Measurements from ENCODE around the gene GPR108. TPM values are rescaled to one million over a fixed set of nuclear protein-coding genes. Genes with fewer than 3 reads are reported as not detected.

GPR108 gene
- total and polyA plus RNA-seq, 2 of the 13 experiments (the other 11 are each of a cell fraction or from before 2014, with no cell fraction given) = 36.4 to 63.0 TPM

DNA sequence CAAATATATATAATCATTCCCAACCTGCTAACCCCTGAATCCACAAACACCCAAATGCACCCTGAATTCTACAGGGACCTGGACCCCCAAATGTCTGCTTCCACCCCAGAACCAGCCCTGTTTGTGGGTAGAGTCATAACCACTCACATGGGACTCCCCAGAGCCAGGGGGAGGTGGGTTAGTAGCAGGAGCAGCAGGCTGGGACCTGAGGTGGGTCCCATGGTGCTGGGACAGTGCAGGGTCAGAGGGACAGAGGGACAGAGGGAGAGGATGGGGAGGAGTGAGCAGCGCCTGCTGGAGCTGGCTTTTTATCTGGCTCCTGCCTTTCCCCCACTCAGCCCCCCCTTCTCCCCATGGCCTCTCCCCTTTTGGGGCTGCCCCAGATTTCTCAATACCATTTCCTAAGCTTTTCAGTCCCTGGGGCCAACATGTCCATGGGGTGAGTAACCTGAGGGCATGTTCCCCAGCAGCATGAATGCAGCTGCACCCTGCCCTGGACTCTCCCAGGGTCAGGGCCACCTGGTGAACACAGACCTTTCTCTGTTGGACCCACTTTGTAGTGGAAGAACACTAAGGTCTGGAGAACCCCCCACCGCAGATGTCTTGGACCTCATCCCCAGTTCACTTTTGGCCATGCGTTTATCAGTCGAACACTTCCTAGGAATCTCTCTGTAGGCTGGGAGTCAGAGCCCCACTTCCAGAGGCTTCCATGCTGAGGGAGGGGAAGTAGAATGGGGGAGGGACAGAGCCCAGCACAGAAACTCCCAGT lies 16.8 kb downstream of the GPR108 start, which contains the start of gene C3 (continued):
- TF ChIP-seq SOX13 (IDR thresholded peaks at IDR 0.05) (peak; percentile 65; the same call in 1 of the 2 replicates), SOX13 (CRISPR knock-in tag; conservative IDR thresholded peaks at IDR 0.05 in 1 of 2, IDR thresholded peaks at IDR 0.05 in 1 of 2) (peak in 1 of 2 experiments; percentile 89; a peak in 2 of 4 replicates), NFYC (CRISPR knock-in tag; IDR thresholded peaks at IDR 0.05) (no peak; the same call in 1 of the 2 replicates), ZNF556 (CRISPR knock-in tag; IDR thresholded peaks at IDR 0.05; ENCODE audit: borderline replicate concordance) (peak; percentile 89; the same call in 1 of the 2 replicates), ZFP90 (CRISPR knock-in tag; IDR thresholded peaks at IDR 0.05; ENCODE audit: borderline replicate concordance) (no peak), ZNF17 (CRISPR knock-in tag; IDR thresholded peaks at IDR 0.05) (no peak), TAF15 (IDR thresholded peaks at IDR 0.05; ENCODE audit: low read depth, low read length, poor library complexity, severe bottlenecking) (no peak), MAZ (IDR thresholded peaks at IDR 0.05; ENCODE audit: borderline replicate concordance, low read depth, low read length) (peak; percentile 98), MAZ (CRISPR knock-in tag; IDR thresholded peaks at IDR 0.05; ENCODE audit: low read depth) (peak; percentile 95), ZNF569 (CRISPR knock-in tag; IDR thresholded peaks at IDR 0.05; ENCODE audit: borderline replicate concordance) (0 out of 2 replicates have a peak, but pooled peaks have one; percentile 41), NKX3-1 (CRISPR knock-in tag; IDR thresholded peaks at IDR 0.05) (peak; percentile 81; the same call in 1 of the 2 replicates), SMAD1 (CRISPR knock-in tag; IDR thresholded peaks at IDR 0.05; ENCODE audit: borderline replicate concordance, low read depth) (0 out of 2 replicates have a peak, but pooled peaks have one; percentile 46), ZFP37 (CRISPR knock-in tag; IDR thresholded peaks at IDR 0.05; ENCODE audit: borderline replicate concordance) (peak; percentile 81; the same call in 1 of the 2 replicates), EHMT2 (IDR thresholded peaks at IDR 0.05; ENCODE audit: borderline replicate concordance, low read depth, low read length) (no peak), NFIB (CRISPR knock-in tag; IDR thresholded peaks at IDR 0.05; ENCODE audit: borderline replicate concordance) (no peak), AHR (CRISPR knock-in tag; IDR thresholded peaks at IDR 0.05) (peak; percentile 93), ZNF674 (CRISPR knock-in tag; IDR thresholded peaks at IDR 0.05; ENCODE audit: low read depth) (no peak), ZNF205 (CRISPR knock-in tag; IDR thresholded peaks at IDR 0.05) (peak; percentile 90), KLF15 (CRISPR knock-in tag; IDR thresholded peaks at IDR 0.05; ENCODE audit: borderline replicate concordance) (no peak), SNAI1 (CRISPR knock-in tag; IDR thresholded peaks at IDR 0.05; ENCODE audit: borderline replicate concordance) (no peak), ZNF720 (CRISPR knock-in tag; IDR thresholded peaks at IDR 0.05) (no peak)
- TF ChIP-seq, protein P1, sequence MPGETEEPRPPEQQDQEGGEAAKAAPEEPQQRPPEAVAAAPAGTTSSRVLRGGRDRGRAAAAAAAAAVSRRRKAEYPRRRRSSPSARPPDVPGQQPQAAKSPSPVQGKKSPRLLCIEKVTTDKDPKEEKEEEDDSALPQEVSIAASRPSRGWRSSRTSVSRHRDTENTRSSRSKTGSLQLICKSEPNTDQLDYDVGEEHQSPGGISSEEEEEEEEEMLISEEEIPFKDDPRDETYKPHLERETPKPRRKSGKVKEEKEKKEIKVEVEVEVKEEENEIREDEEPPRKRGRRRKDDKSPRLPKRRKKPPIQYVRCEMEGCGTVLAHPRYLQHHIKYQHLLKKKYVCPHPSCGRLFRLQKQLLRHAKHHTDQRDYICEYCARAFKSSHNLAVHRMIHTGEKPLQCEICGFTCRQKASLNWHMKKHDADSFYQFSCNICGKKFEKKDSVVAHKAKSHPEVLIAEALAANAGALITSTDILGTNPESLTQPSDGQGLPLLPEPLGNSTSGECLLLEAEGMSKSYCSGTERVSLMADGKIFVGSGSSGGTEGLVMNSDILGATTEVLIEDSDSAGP (CRISPR knock-in tag; IDR thresholded peaks at IDR 0.05; ENCODE audit: borderline replicate concordance) = peak; percentile 85
- TF ChIP-seq, protein P2, sequence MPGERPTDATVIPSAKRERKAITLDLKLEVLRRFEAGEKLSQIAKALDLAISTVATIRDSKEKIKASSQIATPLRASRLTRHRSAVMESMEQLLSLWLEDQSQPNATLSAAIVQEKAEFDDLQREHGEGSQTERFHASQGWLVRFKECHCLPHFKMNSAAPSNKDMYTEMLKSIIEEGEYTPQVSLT (CRISPR knock-in tag; IDR thresholded peaks at IDR 0.05; ENCODE audit: borderline replicate concordance, low read depth) = no peak
- TF ChIP-seq, protein P3, sequence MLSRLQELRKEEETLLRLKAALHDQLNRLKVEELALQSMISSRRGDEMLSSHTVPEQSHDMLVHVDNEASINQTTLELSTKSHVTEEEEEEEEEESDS (CRISPR knock-in tag; IDR thresholded peaks at IDR 0.05; ENCODE audit: borderline replicate concordance) = no peak
- TF ChIP-seq, protein P4, sequence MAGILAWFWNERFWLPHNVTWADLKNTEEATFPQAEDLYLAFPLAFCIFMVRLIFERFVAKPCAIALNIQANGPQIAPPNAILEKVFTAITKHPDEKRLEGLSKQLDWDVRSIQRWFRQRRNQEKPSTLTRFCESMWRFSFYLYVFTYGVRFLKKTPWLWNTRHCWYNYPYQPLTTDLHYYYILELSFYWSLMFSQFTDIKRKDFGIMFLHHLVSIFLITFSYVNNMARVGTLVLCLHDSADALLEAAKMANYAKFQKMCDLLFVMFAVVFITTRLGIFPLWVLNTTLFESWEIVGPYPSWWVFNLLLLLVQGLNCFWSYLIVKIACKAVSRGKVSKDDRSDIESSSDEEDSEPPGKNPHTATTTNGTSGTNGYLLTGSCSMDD (CRISPR knock-in tag; IDR thresholded peaks at IDR 0.05) = no peak
